BLaER1 (cell line): ENCODE measurements around the gene CORO2B.
"Not testable (repeated sequence)": the region's sequence is repeated elsewhere in the genome, so short reads cannot be mapped to it uniquely, and the experiment has no call there.

Experiments
- H3K27ac ChIP-seq: shearing (Covaris generic); formaldehyde crosslinking; 2 replicates; pipeline ENCODE4 v1.8.1; 2022
- H3K27me3 ChIP-seq: shearing (Covaris generic); formaldehyde crosslinking; 2 replicates; pipeline ENCODE4 v1.8.1; 2022
- H3K36me3 ChIP-seq: shearing (Covaris generic); formaldehyde crosslinking; 2 replicates; pipeline ENCODE4 v1.8.1; 2022
- H3K4me1 ChIP-seq: shearing (Covaris generic); formaldehyde crosslinking; 2 replicates; pipeline ENCODE4 v1.8.1; 2022
- H3K4me2 ChIP-seq: shearing (Covaris generic); formaldehyde crosslinking; 2 replicates; pipeline ENCODE4 v1.8.1; 2022
- H3K4me3 ChIP-seq: shearing (Covaris generic); formaldehyde crosslinking; 2 replicates; pipeline ENCODE4 v1.8.1; 2022
- H3K9ac ChIP-seq: shearing (Covaris generic); formaldehyde crosslinking; 2 replicates; pipeline ENCODE4 v1.8.1; 2022
- H3K9me3 ChIP-seq: shearing (Covaris generic); formaldehyde crosslinking; 2 replicates; pipeline ENCODE4 v1.8.1; 2022
- H4K20me1 ChIP-seq: shearing (Covaris generic); formaldehyde crosslinking; 2 replicates; pipeline ENCODE4 v1.8.1; 2022
- Cebpa-rat ChIP-seq: shearing (Covaris generic); IDR thresholded peaks from 2 replicates; pipeline ENCODE4 v1.8.1; 2022

Gene CORO2B

DNA sequence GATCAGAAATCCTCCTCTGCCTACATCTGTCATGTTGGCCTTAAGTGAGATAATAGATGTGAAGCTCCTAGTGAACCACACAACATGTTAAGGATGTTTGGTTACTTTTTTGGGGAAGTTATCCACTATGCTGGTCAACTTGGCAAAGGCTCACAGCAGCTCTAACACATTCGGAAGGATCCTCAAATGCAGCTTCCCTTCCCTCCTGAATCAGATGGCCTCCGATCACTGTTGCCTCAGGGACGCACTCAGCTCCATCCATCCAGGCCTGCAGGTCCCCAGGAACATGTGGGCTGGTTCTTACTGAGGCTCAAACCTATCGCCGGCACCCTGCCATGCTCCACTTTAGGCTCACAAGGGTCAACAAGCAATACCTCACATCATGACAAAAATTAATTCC is 67.9 kb downstream of the CORO2B start:
- Histone ChIP-seq H3K27me3 (no peaks in the 10 kb centered on the region), H3K4me3 (no peak overlapping the region), H3K9ac (no peak overlapping the region), H3K27ac (no peak overlapping the region), H3K4me2 (peak overlapping the region; percentile 57), H3K36me3 (peaks cover 8% of the 10 kb centered on the region; the same call in 1 of the 2 replicates), H4K20me1 (0 out of 2 replicates have a peak, but pooled peaks cover 6% of the 10 kb centered on the region), H3K4me1 (peaks cover 40% of the 10 kb centered on the region), H3K9me3 (no peaks in the 10 kb centered on the region)
- no peak for TF ChIP-seq Cebpa-rat

DNA sequence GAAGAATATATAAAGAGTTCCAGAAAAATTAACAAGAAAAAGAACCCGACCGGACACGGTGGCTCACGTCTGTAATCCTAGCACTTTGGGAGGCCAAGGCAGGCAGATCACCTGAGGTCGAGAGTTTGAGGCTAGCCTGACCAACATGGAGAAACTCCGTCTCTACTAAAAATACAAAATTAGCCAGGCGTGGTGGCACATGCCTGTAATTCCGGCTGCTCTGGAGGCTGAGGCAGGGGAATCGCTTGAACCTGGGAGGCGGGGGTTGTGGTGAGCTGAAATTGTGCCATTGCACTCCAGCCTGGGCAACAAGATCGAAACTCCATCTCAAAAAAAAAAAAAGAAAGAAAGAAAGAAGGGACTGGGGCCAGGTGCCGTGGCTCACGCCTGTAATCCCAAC is 68.6 kb downstream of the CORO2B start:
- not testable (repeated sequence) for H3K36me3 ChIP-seq, H3K4me3 ChIP-seq, H3K4me2 ChIP-seq, H4K20me1 ChIP-seq, H3K27ac ChIP-seq, H3K27me3 ChIP-seq, H3K9me3 ChIP-seq, H3K9ac ChIP-seq
- H3K4me1 ChIP-seq = peaks cover 40% of the 10 kb centered on the region

- H3K27ac ChIP-seq = no peak overlapping the region
- H3K4me1 ChIP-seq = peaks cover 16% of the 10 kb centered on the region
- H3K9me3 ChIP-seq = no peaks in the 10 kb centered on the region
- no peak overlapping the region for H3K9ac ChIP-seq
- H3K4me3 ChIP-seq = no peak overlapping the region
- H3K4me2 ChIP-seq = no peak overlapping the region
- no peaks in the 10 kb centered on the region for H3K36me3 ChIP-seq
- H3K27me3 ChIP-seq = no peaks in the 10 kb centered on the region
- TF ChIP-seq Cebpa-rat = no peak
- no peaks in the 10 kb centered on the region for H4K20me1 ChIP-seq
These were observed 72.3 kb downstream of the CORO2B start for GRCh38 chr15:68650901-68651709.

DNA sequence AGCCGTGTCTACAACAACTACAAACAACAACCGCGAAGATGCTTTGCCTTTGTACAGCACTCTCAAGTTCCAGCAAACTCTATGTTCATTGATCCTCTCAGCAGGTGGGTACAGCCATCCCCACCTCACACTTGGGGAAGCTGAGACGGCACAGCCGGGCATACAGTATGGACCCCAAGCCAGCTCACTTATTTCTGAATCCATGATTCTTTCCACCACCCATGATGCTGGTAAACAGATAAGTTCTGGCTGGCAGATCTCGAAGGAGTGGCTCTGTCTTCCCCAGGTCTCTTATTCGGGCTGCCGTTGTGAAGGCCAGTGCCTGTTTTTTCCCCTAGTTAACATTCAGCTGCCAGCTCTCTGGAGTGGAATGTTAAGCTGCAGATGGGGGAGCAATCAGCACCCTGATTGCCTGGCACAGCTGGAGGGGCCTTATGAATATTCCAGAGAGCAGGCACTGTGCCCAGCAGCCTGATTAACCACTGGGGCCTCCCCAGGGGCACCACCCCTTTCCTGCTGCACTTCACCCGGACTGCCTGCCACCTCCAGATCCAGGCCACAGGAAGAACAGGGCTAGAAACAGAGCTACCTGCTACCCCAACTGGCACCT is 73.2 kb downstream of the CORO2B start:
- H3K4me2 ChIP-seq = peak overlapping the region; percentile 39
- peak overlapping the region; percentile 33; the same call in 1 of the 2 replicates for H3K27ac ChIP-seq
- H3K36me3 ChIP-seq = no peaks in the 10 kb centered on the region
- peaks cover 11% of the 10 kb centered on the region for H3K4me1 ChIP-seq
- no peaks in the 10 kb centered on the region for H3K9me3 ChIP-seq
- no peak for TF ChIP-seq Cebpa-rat
- no peak overlapping the region for H3K4me3 ChIP-seq
- H3K27me3 ChIP-seq = no peaks in the 10 kb centered on the region
- no peak overlapping the region for H3K9ac ChIP-seq
- H4K20me1 ChIP-seq = no peaks in the 10 kb centered on the region

DNA sequence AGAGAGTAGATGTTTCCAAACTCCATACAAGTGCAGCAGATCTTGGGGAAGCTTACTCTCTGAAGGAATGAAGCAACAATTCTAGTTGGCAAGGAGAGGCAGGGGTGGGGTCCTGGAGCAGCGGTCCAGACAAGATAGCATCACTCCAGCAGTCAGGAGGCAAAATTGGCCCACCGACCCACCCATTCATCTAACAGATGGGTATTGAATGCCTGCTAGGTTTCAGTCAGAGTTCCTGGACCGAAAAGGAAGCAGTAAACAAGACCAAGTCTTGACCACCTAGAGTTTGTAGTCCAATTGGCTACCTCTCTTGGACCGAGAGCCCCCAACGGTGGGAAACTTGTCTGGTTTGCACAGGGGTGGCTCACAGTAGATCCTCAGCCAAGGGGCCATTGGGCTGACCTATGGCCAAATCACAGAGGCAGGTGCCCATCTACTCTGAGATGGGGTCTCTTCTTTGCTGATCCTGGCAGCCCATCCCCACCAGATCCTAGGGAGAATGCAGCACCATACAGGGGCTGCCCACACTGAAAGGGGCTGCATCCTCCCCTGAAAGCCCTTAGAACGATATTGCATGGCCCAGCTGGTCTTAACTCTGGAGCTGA is 74.3 kb downstream of the CORO2B start:
- no peaks in the 10 kb centered on the region for H4K20me1 ChIP-seq
- H3K4me3 ChIP-seq = no peak overlapping the region
- no peak overlapping the region for H3K4me2 ChIP-seq
- no peaks in the 10 kb centered on the region for H3K36me3 ChIP-seq
- H3K27ac ChIP-seq = no peak overlapping the region
- no peak overlapping the region for H3K9ac ChIP-seq
- peaks cover 20% of the 10 kb centered on the region for H3K4me1 ChIP-seq
- TF ChIP-seq Cebpa-rat = no peak
- H3K9me3 ChIP-seq = no peaks in the 10 kb centered on the region
- H3K27me3 ChIP-seq = no peaks in the 10 kb centered on the region

DNA sequence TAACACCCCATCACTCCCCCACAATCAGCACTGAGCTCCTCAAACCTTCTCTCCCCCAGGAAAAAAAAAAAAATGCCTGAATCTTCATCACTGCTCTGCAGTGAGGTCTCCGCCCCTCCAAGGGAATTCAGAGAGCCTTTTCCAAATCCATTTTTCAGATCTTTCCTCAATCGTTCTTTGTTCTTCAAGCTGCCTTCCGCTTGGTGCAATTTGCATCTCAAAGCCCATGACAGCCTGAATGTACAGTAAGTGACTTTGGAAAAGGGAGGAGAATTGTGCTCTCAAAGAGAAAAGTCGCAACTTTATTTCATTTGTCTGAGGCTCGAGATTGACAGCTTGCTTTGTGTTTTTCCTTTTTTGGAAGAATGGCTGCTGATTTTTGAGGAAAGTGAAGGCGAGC is 75.0 kb downstream of the CORO2B start:
- Histone ChIP-seq H3K36me3 (no peaks in the 10 kb centered on the region), H3K4me2 (no peak overlapping the region), H3K9me3 (no peaks in the 10 kb centered on the region), H3K27me3 (no peaks in the 10 kb centered on the region), H4K20me1 (no peaks in the 10 kb centered on the region), H3K4me3 (no peak overlapping the region), H3K4me1 (peaks cover 27% of the 10 kb centered on the region), H3K9ac (no peak overlapping the region), H3K27ac (no peak overlapping the region)
- TF ChIP-seq Cebpa-rat = no peak

GRCh38 chr15:68654786-68655560 is 76.2 kb downstream of the CORO2B start:
- Histone ChIP-seq H3K9me3 (no peaks in the 10 kb centered on the region), H3K4me3 (no peak overlapping the region), H3K4me1 (peaks cover 27% of the 10 kb centered on the region), H3K4me2 (no peak overlapping the region), H4K20me1 (no peaks in the 10 kb centered on the region), H3K36me3 (no peaks in the 10 kb centered on the region), H3K9ac (no peak overlapping the region), H3K27ac (peak overlapping the region; percentile 1; the same call in 1 of the 2 replicates), H3K27me3 (no peaks in the 10 kb centered on the region)
- TF ChIP-seq Cebpa-rat = no peak

GRCh38 chr15:68655686-68656437 is 77.1 kb downstream of the CORO2B start:
- no peak for TF ChIP-seq Cebpa-rat
- Histone ChIP-seq H3K9ac (no peak overlapping the region), H3K36me3 (no peaks in the 10 kb centered on the region), H3K27me3 (no peaks in the 10 kb centered on the region), H3K4me2 (no peak overlapping the region), H4K20me1 (no peaks in the 10 kb centered on the region), H3K9me3 (no peaks in the 10 kb centered on the region), H3K4me1 (peaks cover 27% of the 10 kb centered on the region), H3K27ac (peak overlapping the region; percentile 1; the same call in 1 of the 2 replicates), H3K4me3 (no peak overlapping the region)

DNA sequence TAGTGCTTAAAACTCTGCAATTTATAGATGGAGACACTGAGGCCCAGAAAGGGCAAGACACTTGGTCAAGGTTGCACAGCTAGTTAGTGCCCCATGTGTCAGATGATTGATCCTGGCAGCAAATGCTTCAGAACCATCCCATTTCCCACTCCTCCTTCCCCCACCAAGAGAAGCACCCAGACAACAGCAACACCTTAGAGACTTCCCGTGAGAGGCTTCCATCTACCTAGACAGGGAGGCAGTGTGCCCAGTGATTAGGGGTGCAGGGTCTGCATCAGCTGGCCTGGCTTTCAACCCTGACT is 77.6 kb downstream of the CORO2B start:
- H4K20me1 ChIP-seq = no peaks in the 10 kb centered on the region
- H3K4me2 ChIP-seq = no peak overlapping the region
- H3K9ac ChIP-seq = no peak overlapping the region
- no peak for TF ChIP-seq Cebpa-rat
- no peak overlapping the region for H3K4me3 ChIP-seq
- H3K4me1 ChIP-seq = peaks cover 27% of the 10 kb centered on the region
- no peak overlapping the region for H3K27ac ChIP-seq
- no peaks in the 10 kb centered on the region for H3K27me3 ChIP-seq
- no peaks in the 10 kb centered on the region; the same call in 1 of the 2 replicates for H3K36me3 ChIP-seq
- no peaks in the 10 kb centered on the region for H3K9me3 ChIP-seq
